IMR-90 (cell line): ENCODE results near the gene ENOX2.

Source experiments
- CEBPB ChIP-seq: IDR thresholded peaks from 2 replicates; pipeline ENCODE4 v1.6.1; 2012; ENCODE audit warnings: low read depth, low read length, improper control_type of control experiment
- CTCF ChIP-seq: conservative IDR thresholded peaks from 2 replicates; pipeline ENCODE4 v1.5.1; 2012; ENCODE audit warnings: mild to moderate bottlenecking, low read depth, low read length, improper control_type of control experiment
- POLR2A ChIP-seq: IDR thresholded peaks from 2 replicates; pipeline ENCODE4 v1.6.1; 2012; ENCODE audit warnings: mild to moderate bottlenecking, low read depth, low read length

- TF ChIP-seq CTCF, result no peak
- no peak for TF ChIP-seq POLR2A
- TF ChIP-seq CEBPB, result no peak
Measured at GRCh38 chrX:130857207-130857606, 45.8 kb downstream of the ENOX2 start.
